Tibial nerve (tissue), 4 donors: ENCODE results near the gene EML1. TPM values are rescaled to one million over a fixed set of nuclear protein-coding genes. Genes with fewer than 3 reads are reported as not detected.

Experiments
- DNase-seq, 2 donors: peaks; one replicate each; pipeline ENCODE4 v3.0.0-alpha.2; 2019; ENCODE audit warnings: low spot score in 2 of 2
- H3K27ac ChIP-seq, 4 donors: fragments of 200-600 bp; sonication (generic) in 3 of 4; one replicate each; pipeline ENCODE4 v1.5.1; 2017 to 2019; ENCODE audit warnings: mild to moderate bottlenecking in 1 of 4
- H3K27me3 ChIP-seq, 2 donors: fragments of 200-600 bp; sonication (generic) in 1 of 2; one replicate each; pipeline versions ENCODE4 v1.5.1 to v1.6.0; 2017 to 2019
- H3K36me3 ChIP-seq, 3 donors: fragments of 200-600 bp; sonication (generic); one replicate each; pipeline ENCODE4 v1.5.1; 2018 to 2019
- H3K4me1 ChIP-seq, 4 donors: fragments of 200-600 bp; sonication (generic) in 3 of 4; one replicate each; pipeline ENCODE4 v1.5.1; 2017 to 2019
- H3K4me3 ChIP-seq, 4 donors: fragments of 200-600 bp; sonication (generic) in 3 of 4; one replicate each; pipeline ENCODE4 v1.5.1; 2017 to 2019; ENCODE audit warnings: mild to moderate bottlenecking in 1 of 4, moderate library complexity in 1 of 4
- H3K9me3 ChIP-seq, 4 donors: fragments of 200-600 bp; sonication (generic) in 3 of 4; one replicate each; pipeline ENCODE4 v1.5.1; 2017 to 2019
- CTCF ChIP-seq, 5 experiments: fragments of 200-600 bp in 3 of 5; fragments of 450-650 bp in 2 of 5; sonication (generic) in 3 of 5; IDR thresholded peaks; one replicate each; pipeline ENCODE4 v1.5.1; 2016 to 2019; ENCODE audit warnings: antibody characterized with exemption in 5 of 5, mild to moderate bottlenecking in 3 of 5, moderate library complexity in 2 of 5
- EP300 ChIP-seq, 2 donors: sonication (generic); formaldehyde crosslinking; IDR thresholded peaks; one replicate each; pipeline ENCODE4 v1.6.1; 2017; ENCODE audit warnings: antibody characterized with exemption in 2 of 2, mild to moderate bottlenecking in 1 of 2
- POLR2A ChIP-seq, 2 donors: fragments of 450-650 bp; IDR thresholded peaks; one replicate each; pipeline ENCODE4 v1.6.1; 2017; ENCODE audit warnings: antibody characterized with exemption in 2 of 2, mild to moderate bottlenecking in 2 of 2, moderate library complexity in 2 of 2
- WGBS, 2 donors: methylation state at CpG; one replicate each; pipeline ENCODE4 v1.1.5; 2018; 5-methylcytosine and 5-hydroxymethylcytosine counted together
- total RNA-seq, 4 donors: library from RNA; depleted of rRNA; stranded (reverse); fragments of >200 nt; gene quantifications; one replicate each; pipeline ENCODE4 v1.1.0, GENCODE V29; 2016

The EML1 gene
- total RNA-seq, 4 donors from 2014 or later, result 32.4 to 82.8 (median 55.2) TPM

DNA sequence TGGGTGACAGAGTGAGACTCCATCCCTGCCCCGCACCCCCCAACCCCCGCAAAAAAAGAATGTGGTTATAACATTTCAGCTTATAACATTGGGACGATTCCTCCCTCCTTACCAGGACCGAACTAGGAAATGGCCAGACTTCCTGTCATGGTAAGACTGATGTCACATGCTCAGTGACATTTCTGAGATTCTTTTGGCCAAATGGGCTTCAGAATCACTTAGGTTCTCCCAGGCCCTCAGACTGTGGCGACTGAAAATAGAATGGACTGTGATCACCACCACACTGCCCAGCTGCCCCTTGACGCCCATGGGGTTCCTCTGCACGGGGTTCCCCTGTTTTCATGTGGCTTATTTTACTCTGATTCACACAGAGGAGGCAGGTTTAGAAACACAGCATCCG is 157.0 kb downstream of the EML1 start:
- Histone ChIP-seq H3K36me3 (no peaks in the 10 kb centered on the region), H3K27me3 (no peaks in the 10 kb centered on the region), H3K27ac (no peak overlapping the region), H3K9me3 (no peaks in the 10 kb centered on the region), H3K4me3 (no peak overlapping the region), H3K4me1 (peaks cover 0 to 20% (median 4%) of the 10 kb centered on the region in 4 donors)
- no peak for DNase-seq
- WGBS, 2 donors, result 35 to 48% methylated on average over 8 of the region's 8 CpGs
- TF ChIP-seq CTCF (IDR thresholded peaks at IDR 0.05), result no peak
- no peak for TF ChIP-seq EP300 (IDR thresholded peaks at IDR 0.05)
- no peak for TF ChIP-seq POLR2A (IDR thresholded peaks at IDR 0.05)

- H3K4me3 ChIP-seq, result no peak overlapping the region
- no peaks in the 10 kb centered on the region for H3K36me3 ChIP-seq
- TF ChIP-seq POLR2A (IDR thresholded peaks at IDR 0.05) (no peak), CTCF (IDR thresholded peaks at IDR 0.05) (no peak), EP300 (IDR thresholded peaks at IDR 0.05) (no peak)
- no peaks in the 10 kb centered on the region for H3K9me3 ChIP-seq
- peaks cover 0 to 20% (median 4%) of the 10 kb centered on the region in 4 donors for H3K4me1 ChIP-seq
- DNase-seq, result no peak
- no peaks in the 10 kb centered on the region for H3K27me3 ChIP-seq
- 65 to 74% methylated on average over 7 to 8 of the region's 8 CpGs for WGBS, 2 donors
- H3K27ac ChIP-seq, result no peak overlapping the region
Observed at GRCh38 chr14:99951085-99951484, 157.9 kb downstream of the EML1 start.

DNA sequence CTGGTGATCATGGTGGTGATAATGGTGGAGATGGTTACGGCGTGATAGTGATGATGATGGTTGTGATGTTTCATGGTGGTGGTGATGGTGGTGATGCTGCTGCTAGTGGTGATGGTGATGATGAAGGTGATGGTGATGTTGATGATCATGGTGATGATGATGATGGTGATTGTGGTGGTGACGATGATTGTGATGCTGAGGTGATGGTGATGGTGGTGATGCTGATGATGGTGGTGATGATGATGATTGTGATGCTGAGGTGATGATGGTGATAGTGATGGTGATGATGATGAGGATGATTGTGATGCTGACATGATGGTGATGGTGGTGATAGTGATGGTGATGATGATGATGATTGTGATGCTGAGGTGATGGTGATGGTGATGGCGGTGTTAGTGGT is 158.8 kb downstream of the EML1 start:
- WGBS, 2 donors, result 97 to 98% methylated on average over 4 of the region's 4 CpGs

GRCh38 chr14:99952453-99952852 is 159.2 kb downstream of the EML1 start:
- H3K9me3 ChIP-seq, result no peaks in the 10 kb centered on the region
- H3K27ac ChIP-seq, result no peak overlapping the region
- H3K4me1 ChIP-seq, result peaks cover 0 to 7% (median 0%) of the 10 kb centered on the region in 4 donors
- H3K27me3 ChIP-seq, result no peaks in the 10 kb centered on the region
- DNase-seq, result no peak
- H3K4me3 ChIP-seq, result no peak overlapping the region
- 42 to 44% methylated on average over 2 of the region's 2 CpGs for WGBS, 2 donors
- H3K36me3 ChIP-seq, result no peaks in the 10 kb centered on the region
- TF ChIP-seq CTCF (IDR thresholded peaks at IDR 0.05) (no peak), POLR2A (IDR thresholded peaks at IDR 0.05) (no peak)

More for the DNA sequence above, 158.8 kb downstream of the EML1 start:
- Histone ChIP-seq H3K4me1 (peaks cover 0 to 11% (median 1%) of the 10 kb centered on the region in 4 donors), H3K36me3 (no peaks in the 10 kb centered on the region), H3K4me3 (no peak overlapping the region), H3K27me3 (no peaks in the 10 kb centered on the region), H3K27ac (no peak overlapping the region), H3K9me3 (no peaks in the 10 kb centered on the region)
- TF ChIP-seq CTCF (IDR thresholded peaks at IDR 0.05), result no peak
- no peak for TF ChIP-seq POLR2A (IDR thresholded peaks at IDR 0.05)
- TF ChIP-seq EP300 (IDR thresholded peaks at IDR 0.05), result no peak
- no peak for DNase-seq

GRCh38 chr14:99955826-99956455 is 162.7 kb downstream of the EML1 start:
- Histone ChIP-seq H3K27ac (no peak overlapping the region), H3K4me3 (no peak overlapping the region), H3K4me1 (no peaks in the 10 kb centered on the region), H3K9me3 (no peaks in the 10 kb centered on the region), H3K27me3 (peaks cover 0 to 15% of the 10 kb centered on the region in 2 donors), H3K36me3 (no peaks in the 10 kb centered on the region)
- WGBS, 2 donors, result 87 to 89% methylated on average over 7 of the region's 7 CpGs
- no peak for DNase-seq
- TF ChIP-seq CTCF (IDR thresholded peaks at IDR 0.05), result no peak
